Smooth muscle cell (in vitro differentiated cells): ENCODE measurements around the gene NPRL2. TPM values are rescaled to one million over a fixed set of nuclear protein-coding genes. Genes with fewer than 3 reads are reported as not detected.

Experiments
- DNase-seq: peaks from one replicate; lab custom pipeline; 2025; ENCODE audit not compliant: unreplicated experiment; lab: John Stamatoyannopoulos, UW
- H2AFZ ChIP-seq: fragments of 200-600 bp; sonication (generic); 2 replicates; pipeline ENCODE4 v1.6.0; 2016; ENCODE audit warnings: antibody characterized with exemption, low read depth, mild to moderate bottlenecking
- H3F3A ChIP-seq: fragments of 200-600 bp; sonication (generic); 2 replicates; pipeline ENCODE4 v1.6.0; 2017; ENCODE audit warnings: antibody characterized with exemption, low read depth
- H3K27ac ChIP-seq: fragments of 200-600 bp; sonication (generic); 2 replicates; pipeline ENCODE4 v1.5.1; 2016; ENCODE audit warnings: low read depth, mild to moderate bottlenecking
- H3K27me3 ChIP-seq: fragments of 200-600 bp; sonication (generic); 2 replicates; pipeline ENCODE4 v1.6.1; 2016; ENCODE audit warnings: low read depth, mild to moderate bottlenecking
- H3K36me3 ChIP-seq: fragments of 200-600 bp; sonication (generic); 2 replicates; pipeline ENCODE4 v1.5.1; 2016; ENCODE audit warnings: low read depth
- H3K4me1 ChIP-seq: fragments of 200-600 bp; sonication (generic); 2 replicates; pipeline ENCODE4 v1.5.1; 2016; ENCODE audit warnings: low read depth
- H3K4me2 ChIP-seq: fragments of 200-600 bp; sonication (generic); 2 replicates; pipeline ENCODE4 v1.6.0; 2016; ENCODE audit warnings: mild to moderate bottlenecking
- H3K4me3 ChIP-seq: fragments of 200-600 bp; sonication (generic); 2 replicates; pipeline ENCODE4 v1.5.1; 2016; ENCODE audit warnings: mild to moderate bottlenecking
- H3K79me2 ChIP-seq: fragments of 200-600 bp; sonication (generic); 2 replicates; pipeline ENCODE4 v1.6.0; 2016; ENCODE audit warnings: low read depth, mild to moderate bottlenecking
- H3K9ac ChIP-seq: fragments of 200-600 bp; sonication (generic); 2 replicates; pipeline ENCODE4 v1.6.0; 2016; ENCODE audit warnings: low read depth
- H3K9me3 ChIP-seq: fragments of 200-600 bp; sonication (generic); replicated peaks from 2 replicates; pipeline ENCODE4 v1.5.1; 2016; ENCODE audit warnings: low read depth
- H4K20me1 ChIP-seq: fragments of 200-600 bp; sonication (generic); 2 replicates; pipeline ENCODE4 v1.6.0; 2016; ENCODE audit warnings: low read depth
- WGBS: methylation state at CpG from one replicate; pipeline ENCODE4 v1.1.7; 2016; ENCODE audit warnings: low lambda C conversion rate; 5-methylcytosine and 5-hydroxymethylcytosine counted together
- polyA plus RNA-seq: library from polyadenylated mRNA; unstranded; fragments of >200 nt; fragmentation: Nextera tagmentation; extraction: Ambion mirVana; gene quantifications from 2 replicates; pipeline ENCODE4 v1.2.1, GENCODE V29; 2016
- total RNA-seq: library from RNA; depleted of rRNA; stranded (reverse); fragments of >200 nt; gene quantifications from 2 replicates; pipeline ENCODE4 v1.2.3, GENCODE V29; 2014
- TF ChIP-seq, protein P1 (sequence below): fragments of 200-600 bp; sonication (generic); IDR thresholded peaks from 2 replicates; pipeline ENCODE4 v1.5.1; 2017; ENCODE audit warnings: borderline replicate concordance, mild to moderate bottlenecking, antibody characterized with exemption; ENCODE audit not compliant: insufficient read depth, poor library complexity, severe bottlenecking

The NPRL2 gene
- total and polyA plus RNA-seq, 2 experiments from 2014 or later: 25.1 to 29.3 TPM

DNA sequence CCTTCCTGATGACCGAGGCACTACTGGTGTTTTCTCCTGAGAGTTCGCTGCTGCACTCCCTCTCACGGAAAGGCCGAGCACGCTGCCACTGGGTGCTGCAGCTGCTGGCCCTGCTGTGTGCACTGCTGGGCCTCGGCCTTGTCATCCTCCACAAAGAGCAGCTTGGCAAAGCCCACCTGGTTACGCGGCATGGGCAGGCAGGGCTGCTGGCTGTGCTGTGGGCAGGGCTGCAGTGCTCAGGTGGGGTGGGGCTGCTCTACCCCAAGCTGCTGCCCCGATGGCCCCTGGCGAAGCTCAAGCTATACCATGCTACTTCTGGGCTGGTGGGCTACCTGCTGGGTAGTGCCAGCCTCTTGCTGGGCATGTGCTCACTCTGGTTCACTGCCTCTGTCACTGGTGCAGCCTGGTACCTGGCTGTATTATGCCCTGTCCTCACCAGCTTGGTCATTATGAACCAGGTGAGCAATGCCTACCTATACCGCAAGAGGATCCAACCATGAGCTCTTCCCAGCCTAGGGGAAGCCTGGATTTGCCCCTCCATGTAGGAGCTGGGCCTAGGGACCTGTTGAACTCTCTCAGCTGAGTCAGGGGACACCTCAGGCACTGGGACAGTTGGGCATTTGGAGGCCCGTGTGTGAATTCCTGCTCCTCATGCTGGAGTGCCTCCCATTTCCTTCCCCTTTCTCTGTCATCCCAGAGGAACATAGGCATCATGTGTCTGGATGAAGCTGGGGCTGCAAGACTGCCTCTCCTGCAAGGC lies 2.9 kb upstream of the NPRL2 start:
- WGBS: 97% methylated on average over 12 of the region's 12 CpGs
- TF ChIP-seq, protein P1, sequence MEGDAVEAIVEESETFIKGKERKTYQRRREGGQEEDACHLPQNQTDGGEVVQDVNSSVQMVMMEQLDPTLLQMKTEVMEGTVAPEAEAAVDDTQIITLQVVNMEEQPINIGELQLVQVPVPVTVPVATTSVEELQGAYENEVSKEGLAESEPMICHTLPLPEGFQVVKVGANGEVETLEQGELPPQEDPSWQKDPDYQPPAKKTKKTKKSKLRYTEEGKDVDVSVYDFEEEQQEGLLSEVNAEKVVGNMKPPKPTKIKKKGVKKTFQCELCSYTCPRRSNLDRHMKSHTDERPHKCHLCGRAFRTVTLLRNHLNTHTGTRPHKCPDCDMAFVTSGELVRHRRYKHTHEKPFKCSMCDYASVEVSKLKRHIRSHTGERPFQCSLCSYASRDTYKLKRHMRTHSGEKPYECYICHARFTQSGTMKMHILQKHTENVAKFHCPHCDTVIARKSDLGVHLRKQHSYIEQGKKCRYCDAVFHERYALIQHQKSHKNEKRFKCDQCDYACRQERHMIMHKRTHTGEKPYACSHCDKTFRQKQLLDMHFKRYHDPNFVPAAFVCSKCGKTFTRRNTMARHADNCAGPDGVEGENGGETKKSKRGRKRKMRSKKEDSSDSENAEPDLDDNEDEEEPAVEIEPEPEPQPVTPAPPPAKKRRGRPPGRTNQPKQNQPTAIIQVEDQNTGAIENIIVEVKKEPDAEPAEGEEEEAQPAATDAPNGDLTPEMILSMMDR: no peak
- Histone ChIP-seq H3K4me2 (no peak overlapping the region), H3K36me3 (no peaks in the 10 kb centered on the region), H3F3A (no peaks in the 10 kb centered on the region), H3K27me3 (no peaks in the 10 kb centered on the region), H3K9me3 (no peaks in the 10 kb centered on the region), H4K20me1 (peaks cover 37% of the 10 kb centered on the region), H3K4me3 (no peak overlapping the region), H3K27ac (no peak overlapping the region), H3K79me2 (peaks cover 53% of the 10 kb centered on the region), H2AFZ (no peak overlapping the region), H3K4me1 (peaks cover 36% of the 10 kb centered on the region), H3K9ac (no peak overlapping the region)
- no peak for DNase-seq

DNA sequence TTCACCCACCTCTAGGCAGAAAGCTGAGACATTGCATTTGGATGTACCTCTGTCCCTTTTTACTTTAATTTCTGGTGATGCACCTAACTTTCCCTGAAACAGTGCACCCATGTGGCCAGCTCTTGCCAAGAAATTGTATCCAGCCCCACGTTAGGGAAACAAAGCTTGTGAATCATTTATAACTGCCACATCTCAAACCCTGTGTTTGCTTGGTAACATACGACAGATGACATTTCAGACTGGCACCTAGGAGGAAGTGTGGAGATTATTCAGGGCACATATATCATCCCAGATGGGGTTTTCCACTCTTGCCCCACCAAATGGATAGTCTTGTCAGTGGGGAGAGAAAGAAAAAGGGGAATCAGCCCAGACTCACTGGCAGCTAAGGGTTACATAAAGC lies 2.2 kb upstream of the NPRL2 start:
- Histone ChIP-seq H3K36me3 (no peaks in the 10 kb centered on the region), H3F3A (no peaks in the 10 kb centered on the region), H3K9me3 (no peaks in the 10 kb centered on the region), H3K4me2 (no peak overlapping the region), H2AFZ (no peak overlapping the region), H3K27me3 (no peaks in the 10 kb centered on the region), H4K20me1 (peaks cover 30% of the 10 kb centered on the region), H3K4me1 (peaks cover 29% of the 10 kb centered on the region), H3K4me3 (no peak overlapping the region), H3K79me2 (peaks cover 47% of the 10 kb centered on the region), H3K9ac (no peak overlapping the region), H3K27ac (no peak overlapping the region)
- TF ChIP-seq, protein P1: peak; percentile 3
- DNase-seq: no peak
- WGBS: 59% methylated on average over 2 of the region's 2 CpGs

DNA sequence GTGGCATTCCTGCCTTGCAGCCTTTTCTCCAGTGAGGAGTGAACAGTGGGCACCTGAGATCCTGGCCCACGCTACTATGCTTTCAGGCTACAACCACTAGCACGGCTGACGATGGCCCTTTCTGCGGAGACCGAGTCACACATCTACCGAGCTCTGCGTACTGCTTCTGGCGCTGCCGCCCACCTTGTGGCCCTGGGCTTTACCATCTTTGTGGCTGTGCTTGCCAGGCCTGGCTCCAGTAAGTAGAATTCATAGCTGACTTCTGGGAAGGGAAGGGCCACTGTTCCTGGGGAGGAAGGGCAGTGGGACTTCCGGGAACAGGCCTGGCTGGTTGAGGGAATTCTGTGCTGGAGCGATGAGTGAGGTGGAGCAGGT lies 735 bp upstream of the NPRL2 start:
- TF ChIP-seq, protein P1: no peak
- peak overlapping the region; percentile 71 for H2AFZ ChIP-seq
- no peak overlapping the region for H3K27ac ChIP-seq
- H3K4me3 ChIP-seq: peak overlapping the region; percentile 81
- peaks cover 32% of the 10 kb centered on the region for H3K79me2 ChIP-seq
- DNase-seq: no peak
- H3K27me3 ChIP-seq: no peaks in the 10 kb centered on the region
- WGBS: 68% methylated on average over 11 of the region's 11 CpGs
- H4K20me1 ChIP-seq: peaks cover 15% of the 10 kb centered on the region
- peak overlapping the region; percentile 94 for H3K4me2 ChIP-seq
- H3K36me3 ChIP-seq: no peaks in the 10 kb centered on the region
- H3K4me1 ChIP-seq: peaks cover 15% of the 10 kb centered on the region
- peaks cover 2% of the 10 kb centered on the region for H3F3A ChIP-seq
- H3K9me3 ChIP-seq: no peaks in the 10 kb centered on the region
- H3K9ac ChIP-seq: peak overlapping the region; percentile 70

DNA sequence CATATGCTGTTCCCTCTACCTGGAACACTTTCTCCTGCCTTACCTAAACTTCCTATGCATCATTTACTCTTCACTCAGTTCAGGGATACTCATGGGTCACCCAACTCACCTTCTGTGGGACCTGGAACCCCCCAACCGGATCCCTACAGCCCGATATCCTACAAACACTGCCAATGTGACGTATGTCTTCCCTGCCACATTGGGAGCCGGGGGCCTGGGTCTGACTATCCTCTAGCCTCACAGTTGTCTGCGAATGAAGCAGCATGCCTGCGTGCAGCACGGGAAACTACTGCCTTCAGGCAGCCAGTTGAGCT lies 405 bp downstream of the NPRL2 start:
- WGBS: 48% methylated on average over 7 of the region's 7 CpGs
- DNase-seq: no peak
- Histone ChIP-seq H3K36me3 (no peaks in the 10 kb centered on the region), H3K9me3 (no peaks in the 10 kb centered on the region), H3K4me2 (peak overlapping the region; percentile 94), H3K27me3 (no peaks in the 10 kb centered on the region), H3K79me2 (peaks cover 22% of the 10 kb centered on the region), H3K27ac (peak overlapping the region; percentile 64), H3K4me1 (peaks cover 17% of the 10 kb centered on the region), H3K9ac (peak overlapping the region; percentile 70), H3F3A (peaks cover 9% of the 10 kb centered on the region), H4K20me1 (peaks cover 4% of the 10 kb centered on the region), H2AFZ (peak overlapping the region; percentile 71), H3K4me3 (peak overlapping the region; percentile 81)
- TF ChIP-seq, protein P1: no peak
